IMR-90 (cell line): Measurements from ENCODE around the gene LTB4R.

ENCODE experiments used
- CEBPB ChIP-seq: IDR thresholded peaks from 2 replicates; pipeline ENCODE4 v1.6.1; 2012; ENCODE audit warnings: low read depth, low read length, improper control_type of control experiment
- FOS ChIP-seq: fragments of 150-350 bp; IDR thresholded peaks from 2 replicates; pipeline ENCODE4 v1.6.1; 2016; ENCODE audit warnings: low read depth, low read length
- MAFK ChIP-seq: IDR thresholded peaks from 2 replicates; pipeline ENCODE4 v1.6.1; 2012; ENCODE audit warnings: low read depth, low read length, improper control_type of control experiment
- MAZ ChIP-seq: IDR thresholded peaks from 2 replicates; pipeline ENCODE4 v1.6.1; 2012; ENCODE audit warnings: low read depth, mild to moderate bottlenecking, low read length, improper control_type of control experiment, moderate library complexity, borderline replicate concordance
- MXI1 ChIP-seq: IDR thresholded peaks from 2 replicates; pipeline ENCODE4 v1.6.1; 2012; ENCODE audit warnings: low read depth, mild to moderate bottlenecking, low read length, moderate library complexity, borderline replicate concordance
- NFE2L2 ChIP-seq: fragments of 150-350 bp; IDR thresholded peaks from 2 replicates; pipeline ENCODE4 v1.6.1; 2016; ENCODE audit warnings: low read depth, mild to moderate bottlenecking, low read length
- POLR2A ChIP-seq: IDR thresholded peaks from 2 replicates; pipeline ENCODE4 v1.6.1; 2012; ENCODE audit warnings: mild to moderate bottlenecking, low read depth, low read length
- RAD21 ChIP-seq: IDR thresholded peaks from 2 replicates; pipeline ENCODE4 v1.6.1; 2012; ENCODE audit warnings: low read length, improper control_type of control experiment
- RCOR1 ChIP-seq: IDR thresholded peaks from 2 replicates; pipeline ENCODE4 v1.6.1; 2012; ENCODE audit warnings: mild to moderate bottlenecking, low read length, improper control_type of control experiment; ENCODE audit not compliant: insufficient replicate concordance
- RFX5 ChIP-seq: IDR thresholded peaks from 2 replicates; pipeline ENCODE4 v1.8.0; 2012; ENCODE audit warnings: low read depth, mild to moderate bottlenecking, low read length, moderate library complexity
- SMC3 ChIP-seq: fragments of 150-350 bp; IDR thresholded peaks from 2 replicates; pipeline ENCODE4 v1.6.1; 2016; ENCODE audit warnings: low read depth, mild to moderate bottlenecking, antibody characterized with exemption, low read length, moderate library complexity
- TF ChIP-seq, protein P1 (sequence below): conservative IDR thresholded peaks from 2 replicates; pipeline ENCODE4 v1.5.1; 2012; ENCODE audit warnings: mild to moderate bottlenecking, low read depth, low read length, improper control_type of control experiment
- TF ChIP-seq, protein P2 (sequence below): fragments of 150-350 bp; IDR thresholded peaks from 2 replicates; pipeline ENCODE4 v1.6.1; 2017; ENCODE audit warnings: mild to moderate bottlenecking, antibody characterized with exemption, low read length, low read depth
- TF ChIP-seq, protein P3 (sequence below): fragments of 150-350 bp; IDR thresholded peaks from 2 replicates; pipeline ENCODE4 v1.6.1; 2016; ENCODE audit warnings: low read depth, mild to moderate bottlenecking, low read length, moderate library complexity, borderline replicate concordance

- TF ChIP-seq RFX5, result no peak
- TF ChIP-seq, protein P1, sequence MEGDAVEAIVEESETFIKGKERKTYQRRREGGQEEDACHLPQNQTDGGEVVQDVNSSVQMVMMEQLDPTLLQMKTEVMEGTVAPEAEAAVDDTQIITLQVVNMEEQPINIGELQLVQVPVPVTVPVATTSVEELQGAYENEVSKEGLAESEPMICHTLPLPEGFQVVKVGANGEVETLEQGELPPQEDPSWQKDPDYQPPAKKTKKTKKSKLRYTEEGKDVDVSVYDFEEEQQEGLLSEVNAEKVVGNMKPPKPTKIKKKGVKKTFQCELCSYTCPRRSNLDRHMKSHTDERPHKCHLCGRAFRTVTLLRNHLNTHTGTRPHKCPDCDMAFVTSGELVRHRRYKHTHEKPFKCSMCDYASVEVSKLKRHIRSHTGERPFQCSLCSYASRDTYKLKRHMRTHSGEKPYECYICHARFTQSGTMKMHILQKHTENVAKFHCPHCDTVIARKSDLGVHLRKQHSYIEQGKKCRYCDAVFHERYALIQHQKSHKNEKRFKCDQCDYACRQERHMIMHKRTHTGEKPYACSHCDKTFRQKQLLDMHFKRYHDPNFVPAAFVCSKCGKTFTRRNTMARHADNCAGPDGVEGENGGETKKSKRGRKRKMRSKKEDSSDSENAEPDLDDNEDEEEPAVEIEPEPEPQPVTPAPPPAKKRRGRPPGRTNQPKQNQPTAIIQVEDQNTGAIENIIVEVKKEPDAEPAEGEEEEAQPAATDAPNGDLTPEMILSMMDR, result no peak
- no peak for TF ChIP-seq RAD21
- no peak for TF ChIP-seq RCOR1
- no peak for TF ChIP-seq POLR2A
- no peak for TF ChIP-seq MAFK
- TF ChIP-seq, protein P2, sequence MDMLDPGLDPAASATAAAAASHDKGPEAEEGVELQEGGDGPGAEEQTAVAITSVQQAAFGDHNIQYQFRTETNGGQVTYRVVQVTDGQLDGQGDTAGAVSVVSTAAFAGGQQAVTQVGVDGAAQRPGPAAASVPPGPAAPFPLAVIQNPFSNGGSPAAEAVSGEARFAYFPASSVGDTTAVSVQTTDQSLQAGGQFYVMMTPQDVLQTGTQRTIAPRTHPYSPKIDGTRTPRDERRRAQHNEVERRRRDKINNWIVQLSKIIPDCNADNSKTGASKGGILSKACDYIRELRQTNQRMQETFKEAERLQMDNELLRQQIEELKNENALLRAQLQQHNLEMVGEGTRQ, result no peak
- no peak for TF ChIP-seq SMC3
- TF ChIP-seq MAZ, result no peak
- no peak for TF ChIP-seq NFE2L2
- TF ChIP-seq FOS, result no peak
- TF ChIP-seq CEBPB, result no peak
- no peak for TF ChIP-seq MXI1
- TF ChIP-seq, protein P3, sequence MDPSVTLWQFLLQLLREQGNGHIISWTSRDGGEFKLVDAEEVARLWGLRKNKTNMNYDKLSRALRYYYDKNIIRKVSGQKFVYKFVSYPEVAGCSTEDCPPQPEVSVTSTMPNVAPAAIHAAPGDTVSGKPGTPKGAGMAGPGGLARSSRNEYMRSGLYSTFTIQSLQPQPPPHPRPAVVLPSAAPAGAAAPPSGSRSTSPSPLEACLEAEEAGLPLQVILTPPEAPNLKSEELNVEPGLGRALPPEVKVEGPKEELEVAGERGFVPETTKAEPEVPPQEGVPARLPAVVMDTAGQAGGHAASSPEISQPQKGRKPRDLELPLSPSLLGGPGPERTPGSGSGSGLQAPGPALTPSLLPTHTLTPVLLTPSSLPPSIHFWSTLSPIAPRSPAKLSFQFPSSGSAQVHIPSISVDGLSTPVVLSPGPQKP, result no peak
Observed at GRCh38 chr14:24314377-24315193, 3.3 kb downstream of the LTB4R start.
